Muscle of back (tissue), 10 donors: ENCODE results near the gene DTNB. TPM values are rescaled to one million over a fixed set of nuclear protein-coding genes. Genes with fewer than 3 reads are reported as not detected.

Experiments used
- polyA plus RNA-seq, 10 donors: library from polyadenylated mRNA; unstranded; fragments of 120-200 nt; gene quantifications; one replicate each; pipeline ENCODE4 v1.2.1, GENCODE V29; 2013; ENCODE audit not compliant: insufficient read length in 10 of 10

Gene DTNB
- polyA plus RNA-seq, 10 donors = 3.5 to 9.1 (median 5.5) TPM

Other genes with a start within 250 kb of the DTNB start
- 10 to 100 TPM; 10.3 to 19.5 (median 13.4) TPM for gene ASXL2, start 204.9 kb upstream of the DTNB start, polyA plus RNA-seq